Activated naive CD8-positive, alpha-beta T cell treated with anti-CD3 and anti-CD28 coated beads, Interleukin-2, amount 50 U/mL, for 16 hours (primary cell): ENCODE measurements around the gene TMEM39B.
"Not testable (repeated sequence)": the region's sequence is repeated elsewhere in the genome, so short reads cannot be mapped to it uniquely, and the experiment has no call there.

Experiments used
- DNase-seq: peaks from one replicate; pipeline ENCODE4 v3.0.0-alpha.2; 2020; ENCODE audit warnings: low read depth, low spot score

The TMEM39B gene

DNA sequence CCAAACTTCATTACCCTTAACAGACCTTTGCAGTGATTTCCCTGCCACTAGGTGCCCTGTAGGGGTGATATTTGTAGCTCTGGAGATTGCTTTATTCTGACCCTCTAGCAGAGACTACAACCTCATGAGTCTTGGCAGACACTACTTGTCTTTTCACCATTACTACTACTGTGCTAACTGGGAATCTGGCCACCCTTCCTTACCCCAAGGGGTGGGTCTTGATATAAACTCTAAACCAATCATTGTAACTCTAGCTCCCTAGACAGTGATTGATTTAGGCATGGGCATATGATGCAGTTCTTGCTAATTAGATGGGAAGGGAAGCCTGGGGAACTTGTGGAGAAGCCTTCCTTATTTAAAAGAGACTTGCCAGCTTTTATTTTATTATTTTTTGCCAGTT, 39.0 kb downstream of the TMEM39B start:
- no peak for DNase-seq

DNA sequence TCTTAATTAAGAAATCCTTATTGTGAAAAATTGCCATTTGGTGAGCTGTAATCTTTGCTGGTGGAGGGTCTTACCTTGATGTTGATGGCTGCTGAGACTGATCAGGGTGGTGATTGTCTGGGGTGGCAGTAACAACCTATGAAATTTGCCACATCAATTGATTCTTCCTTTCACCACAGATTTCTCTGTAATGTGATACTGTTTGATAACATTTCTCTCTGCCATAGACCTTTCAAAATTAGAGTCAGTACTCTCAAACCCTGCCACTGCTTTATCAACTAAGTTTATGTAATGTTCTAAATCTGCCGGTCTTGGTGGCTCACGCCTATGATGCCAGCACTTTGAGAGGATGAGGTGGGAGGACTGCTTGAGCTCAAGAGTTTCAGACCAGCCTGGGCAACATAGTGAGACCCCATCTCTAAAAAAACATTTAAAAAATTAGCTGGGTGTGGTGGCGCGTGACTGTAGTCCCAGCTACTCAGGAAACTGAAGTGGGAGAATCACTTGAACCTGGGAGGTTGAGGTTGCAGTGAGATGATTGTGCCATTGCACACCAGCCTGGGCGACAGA, 40.2 kb downstream of the TMEM39B start:
- DNase-seq = no peak

DNA sequence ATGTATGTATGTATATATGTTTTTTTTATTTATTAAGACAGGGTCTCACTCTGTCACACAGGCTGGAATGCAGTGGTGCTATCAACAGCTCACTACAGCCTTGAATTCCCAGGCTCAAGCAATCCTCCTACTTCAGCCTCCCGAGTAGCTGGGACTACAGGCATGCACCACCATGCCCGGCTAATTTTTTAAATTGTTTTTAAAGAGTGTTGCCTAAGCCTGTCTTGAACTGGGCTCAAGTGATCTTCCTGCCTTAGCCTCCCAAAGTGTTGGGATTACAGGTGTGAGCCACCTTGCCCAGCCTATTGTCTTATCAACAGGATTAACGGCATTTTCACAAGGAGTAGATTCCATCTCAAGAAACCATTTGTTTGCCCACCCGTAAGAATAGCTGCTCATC, 40.7 kb downstream of the TMEM39B start:
- not testable (repeated sequence) for DNase-seq

DNA sequence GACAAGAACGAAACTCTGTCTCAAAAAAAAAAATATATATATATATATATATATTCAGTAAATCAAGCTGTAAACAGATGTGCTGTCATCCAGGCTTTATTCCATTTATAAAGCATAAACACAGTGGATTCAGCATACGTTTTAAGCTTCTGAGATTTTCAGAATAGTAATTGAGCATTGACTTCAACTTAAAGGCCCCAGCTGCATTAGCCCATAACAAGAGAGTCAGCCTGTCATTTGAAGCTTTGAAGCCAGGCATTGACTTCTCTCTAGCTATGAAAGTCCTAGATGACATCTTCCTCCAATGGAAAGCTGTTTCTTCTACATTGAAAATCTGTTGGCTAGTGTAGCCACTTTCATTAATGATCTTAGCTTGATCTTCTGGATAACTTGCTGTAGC, 41.7 kb downstream of the TMEM39B start:
- DNase-seq = no peak

DNA sequence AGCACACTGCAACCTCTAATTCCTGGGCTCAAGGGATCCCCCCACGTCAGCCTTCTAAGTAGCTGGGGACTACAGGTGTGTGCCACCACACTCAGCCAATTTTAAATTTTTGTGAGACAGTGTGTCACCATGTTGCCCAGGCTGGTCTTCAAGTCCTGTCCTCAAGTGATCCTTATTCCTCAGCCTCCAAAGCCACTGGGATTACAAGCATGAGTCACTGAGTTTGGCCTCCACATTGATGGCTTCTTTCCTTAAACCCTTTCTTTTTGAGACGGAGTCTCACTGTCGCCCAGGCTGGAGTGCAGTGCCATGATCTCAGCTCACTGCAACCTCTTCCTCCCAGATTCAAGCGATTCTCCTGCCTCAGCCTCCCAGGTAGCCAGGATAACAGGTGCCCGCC, 42.8 kb downstream of the TMEM39B start:
- DNase-seq = no peak

DNA sequence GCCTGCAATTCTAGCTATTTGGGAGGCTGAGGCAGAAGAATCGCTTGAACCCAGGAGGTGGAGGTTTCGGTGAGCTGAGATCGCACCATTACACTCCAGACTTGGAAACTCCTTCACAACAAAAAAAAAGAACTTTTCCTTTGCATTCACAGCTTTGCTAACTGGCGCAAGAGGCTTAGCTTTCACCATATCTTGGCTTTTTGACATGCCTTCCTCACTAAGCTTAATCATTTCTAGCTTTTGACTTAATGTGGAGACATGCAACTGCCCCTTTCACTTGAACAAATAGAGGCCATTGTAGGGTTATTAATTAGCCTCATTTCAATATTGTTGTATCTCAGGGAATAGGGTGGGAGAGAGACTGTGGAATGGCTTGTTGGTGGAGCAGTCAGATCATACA, 43.8 kb downstream of the TMEM39B start:
- no peak for DNase-seq

DNA sequence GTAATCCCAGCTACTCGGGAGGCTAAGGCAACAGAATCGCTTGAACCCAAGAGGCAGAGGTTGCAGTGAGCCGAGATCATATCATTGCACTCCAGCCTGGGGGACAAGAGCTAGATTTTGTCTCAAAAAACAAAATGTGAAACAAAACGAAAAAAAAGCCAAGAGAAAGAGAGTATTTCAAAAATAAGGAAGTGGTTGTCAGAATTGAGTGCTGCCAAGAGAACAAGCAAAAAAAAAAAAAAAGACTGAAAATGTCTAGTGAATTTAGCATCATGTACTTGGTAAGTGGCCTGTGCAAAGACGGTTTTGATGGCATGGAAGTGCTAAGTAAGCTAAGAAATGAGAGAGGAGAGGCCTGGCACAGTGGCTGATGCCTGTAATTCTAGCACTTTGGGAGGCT, 49.4 kb downstream of the TMEM39B start:
- DNase-seq = no peak

DNA sequence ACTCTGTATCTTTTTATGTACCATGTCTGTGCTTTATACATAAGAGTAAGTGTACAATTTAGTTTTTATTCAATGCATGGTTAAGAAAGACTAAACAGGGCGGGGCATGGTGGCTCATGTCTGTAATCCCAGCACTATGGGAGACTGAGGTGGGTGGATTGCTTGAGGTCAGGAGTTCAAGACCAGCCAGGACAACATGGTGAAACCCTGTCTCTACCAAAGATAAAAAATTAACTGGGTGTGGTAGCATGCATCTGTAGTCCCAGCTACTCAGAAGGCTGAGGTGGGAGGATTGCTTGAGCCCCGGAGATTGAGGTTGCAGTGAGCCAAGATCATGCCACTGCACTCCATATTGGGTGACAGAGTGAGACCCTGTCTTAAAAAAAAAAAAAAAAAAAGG, 50.6 kb downstream of the TMEM39B start:
- DNase-seq = not testable (repeated sequence)

DNA sequence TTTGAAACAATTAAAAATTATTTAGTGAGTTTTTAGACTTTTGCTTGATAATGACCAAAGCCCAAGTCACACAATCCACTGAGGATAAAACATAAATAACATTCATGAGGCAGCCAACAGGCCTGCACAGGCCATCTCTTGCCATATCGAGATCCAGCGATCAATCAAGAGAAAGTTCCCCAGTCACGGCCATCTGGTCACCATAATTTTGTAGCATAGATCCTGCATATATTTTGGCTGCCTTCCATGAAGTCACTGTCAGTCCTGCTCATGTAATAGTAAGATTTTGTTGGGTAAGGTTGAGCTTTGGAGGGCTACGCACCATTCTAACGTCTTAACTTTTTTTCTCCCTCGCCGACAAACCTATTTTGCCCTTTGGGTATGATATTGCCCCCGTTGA, 52.6 kb downstream of the TMEM39B start:
- no peak for DNase-seq

DNA sequence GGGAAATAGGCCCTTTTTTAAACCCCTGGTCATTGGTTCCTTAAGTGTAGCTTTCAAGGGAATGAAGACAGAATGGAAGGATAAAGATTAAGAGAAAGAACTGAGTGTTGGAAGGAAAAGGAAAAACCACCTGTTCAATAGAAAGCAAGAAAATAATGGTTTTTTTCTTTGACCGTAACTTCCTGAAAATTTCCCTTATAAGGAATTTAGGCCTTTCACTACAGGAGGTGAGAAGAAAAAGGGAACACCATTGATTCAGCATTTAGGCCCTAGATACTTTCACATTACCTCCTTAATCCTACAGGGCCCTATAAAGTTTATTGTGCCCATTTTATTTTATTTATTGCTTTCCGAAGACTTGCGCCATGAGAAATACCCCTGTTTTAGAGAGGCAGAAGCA, 54.0 kb downstream of the TMEM39B start:
- DNase-seq = no peak

DNA sequence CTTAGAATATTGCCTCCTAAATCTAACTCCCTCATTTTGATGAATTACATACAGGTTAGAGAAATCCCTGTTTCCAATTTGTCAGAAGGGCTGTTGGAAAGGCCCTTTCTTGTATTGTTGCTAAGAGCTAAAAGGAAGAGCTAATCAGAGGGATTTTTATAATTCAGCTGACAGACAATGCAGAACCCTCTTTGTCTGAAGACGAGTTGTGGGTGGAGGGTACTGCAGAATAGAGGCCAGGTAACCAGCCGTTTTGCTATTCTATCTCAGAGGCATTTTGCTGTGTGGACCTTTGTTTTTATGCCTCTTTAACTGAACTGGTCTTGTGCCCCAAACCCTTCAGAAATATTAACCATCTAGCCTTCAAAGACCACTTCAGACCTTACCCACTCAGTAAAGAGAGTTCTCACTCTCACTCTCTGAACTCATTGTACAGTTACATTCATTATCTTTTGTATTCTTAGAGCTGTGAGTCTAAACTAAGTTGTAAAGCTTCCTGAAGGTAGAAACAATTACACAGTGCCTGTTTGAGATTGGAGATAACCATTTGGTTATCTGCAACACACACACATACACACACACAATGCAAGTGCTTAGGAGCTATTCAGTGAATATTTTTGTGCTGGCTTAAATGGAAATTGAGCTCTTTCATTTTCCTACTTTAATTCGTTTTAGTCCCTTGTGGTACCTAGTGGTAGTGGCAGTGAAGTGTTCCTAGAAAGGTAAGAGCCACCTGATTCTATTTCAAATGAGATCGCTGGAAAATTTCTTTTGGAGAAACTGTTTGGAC, 54.9 kb downstream of the TMEM39B start:
- no peak for DNase-seq

DNA sequence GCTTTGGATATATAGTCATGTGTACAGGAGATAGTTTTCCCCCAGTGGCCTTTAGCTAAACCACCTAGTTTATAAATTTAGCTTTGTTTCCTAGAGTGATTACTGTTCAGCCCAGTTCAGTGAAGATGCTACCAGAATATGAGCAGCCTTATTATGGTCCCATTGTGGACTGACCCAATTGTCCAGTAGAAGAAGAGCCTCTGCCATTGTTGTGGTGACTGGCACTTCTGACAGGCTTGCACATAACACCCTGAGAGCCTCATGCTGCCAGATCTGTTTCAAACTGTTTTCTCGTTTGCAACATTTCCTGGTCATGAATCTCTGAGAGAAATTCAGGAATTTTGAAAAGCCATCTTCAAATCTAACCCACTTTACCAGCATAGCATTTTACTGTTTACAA, 55.7 kb downstream of the TMEM39B start:
- DNase-seq = no peak

DNA sequence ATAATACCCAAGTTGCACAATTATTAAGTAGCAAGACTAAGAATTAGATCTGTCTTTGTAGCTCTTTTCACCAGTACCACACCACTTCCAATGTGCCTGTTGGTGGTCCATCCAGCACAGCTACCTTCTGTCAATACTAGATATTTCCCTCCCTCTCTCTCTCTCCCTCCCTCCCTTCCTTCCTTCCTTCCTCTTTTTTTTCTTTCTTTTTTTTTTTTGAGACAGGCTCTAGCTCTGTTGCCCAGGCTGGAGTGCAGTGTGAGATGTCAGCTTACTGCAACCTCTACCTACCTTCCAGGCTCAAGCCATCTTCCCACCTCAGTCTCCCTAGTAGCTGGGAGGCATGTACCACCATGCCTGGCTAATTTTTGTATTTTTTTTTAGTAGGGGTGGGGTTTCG, 56.2 kb downstream of the TMEM39B start:
- DNase-seq = no peak

DNA sequence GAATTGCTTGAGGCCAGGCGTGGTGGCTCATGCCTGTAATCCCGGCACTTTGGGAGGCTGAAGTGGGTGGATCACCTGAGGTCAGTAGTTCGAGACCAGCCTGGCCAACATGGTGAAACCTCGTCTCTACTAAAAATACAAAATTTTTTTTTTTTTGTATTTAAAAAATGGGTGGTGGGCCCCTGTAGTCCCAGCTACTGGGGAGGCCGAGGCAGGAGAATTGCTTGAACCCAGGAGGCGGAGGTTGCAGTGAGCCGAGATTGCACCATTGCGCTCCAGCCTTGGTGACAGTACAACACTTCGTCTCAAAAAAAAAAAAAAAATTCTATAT, 61.2 kb downstream of the TMEM39B start:
- not testable (repeated sequence) for DNase-seq

DNA sequence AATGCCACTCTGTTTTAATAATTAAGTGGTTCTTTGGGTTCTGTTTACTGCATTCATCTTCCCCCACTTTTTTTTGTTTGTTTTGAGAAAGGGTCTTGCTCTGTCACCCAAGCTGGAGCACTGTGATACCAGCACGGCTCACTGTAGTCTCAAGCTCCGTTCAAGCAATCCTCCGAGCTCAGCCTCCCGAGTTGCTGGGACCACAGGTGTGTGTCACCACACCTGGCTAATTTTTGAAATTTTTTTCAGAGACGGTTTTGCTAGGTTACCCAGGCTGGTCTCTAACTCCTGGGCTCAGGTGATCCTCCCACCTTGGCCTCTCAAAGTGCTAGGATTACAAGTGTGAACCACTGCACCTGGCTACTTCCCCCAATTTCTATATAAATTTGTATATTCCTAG, 64.4 kb downstream of the TMEM39B start:
- no peak for DNase-seq

DNA sequence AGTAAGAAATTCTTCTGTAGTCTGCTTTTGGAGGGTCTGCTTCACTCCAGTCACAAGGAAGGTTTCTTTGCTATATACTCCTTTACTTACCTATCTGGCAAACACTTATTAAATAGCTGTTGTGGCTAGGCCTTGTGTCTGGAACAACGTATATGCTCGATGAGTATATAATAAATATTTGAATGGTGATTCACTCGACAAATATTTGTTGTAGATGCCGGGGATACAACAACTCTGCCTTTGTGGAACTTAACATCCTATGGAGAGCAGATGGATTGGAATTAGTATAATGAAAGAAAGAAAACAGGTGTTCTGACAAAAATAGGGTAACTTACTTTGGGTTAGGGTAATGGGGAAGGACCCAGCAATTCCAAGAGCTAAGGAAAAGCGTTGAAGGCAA, 66.2 kb downstream of the TMEM39B start:
- DNase-seq = no peak

DNA sequence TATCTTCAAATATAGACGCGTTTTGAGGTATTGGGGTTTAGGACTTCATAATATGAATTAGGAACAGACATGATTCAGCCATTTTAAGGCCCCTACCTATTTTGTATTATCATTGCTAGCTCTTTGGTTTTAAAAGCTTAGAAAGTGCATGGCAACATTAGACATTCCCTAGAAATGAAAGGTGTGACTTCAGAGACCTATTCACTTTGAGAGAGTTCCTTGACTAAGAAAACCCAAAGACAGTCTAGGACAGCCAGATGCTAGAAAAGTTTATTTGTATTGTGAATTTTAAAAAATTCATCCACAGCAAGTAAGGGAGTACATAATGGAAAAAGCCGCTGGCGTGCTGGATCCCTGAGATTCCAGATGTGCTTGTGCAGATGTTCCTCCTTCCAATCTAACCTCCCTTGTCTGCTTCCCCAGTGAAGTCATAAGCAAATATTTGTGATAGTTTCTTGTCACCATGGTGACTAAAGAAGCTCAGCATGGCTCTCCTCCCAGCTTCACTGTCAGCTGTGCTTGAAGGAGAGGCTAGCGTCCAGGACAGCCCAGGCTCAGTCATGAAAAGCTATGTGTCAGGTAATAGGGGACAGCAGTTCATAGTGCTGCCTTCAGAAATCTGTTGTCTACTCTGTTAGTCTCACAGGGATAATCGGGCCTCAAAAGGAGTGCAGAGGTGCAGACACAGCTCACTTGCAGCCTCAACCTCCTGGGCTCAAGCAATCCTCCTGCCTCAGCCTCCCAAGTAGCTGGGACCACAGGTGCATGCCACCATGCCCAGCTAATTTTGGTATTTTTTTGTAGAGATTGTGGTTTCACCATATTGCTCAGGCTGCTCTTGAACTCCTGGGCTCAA, 69.9 kb downstream of the TMEM39B start:
- no peak for DNase-seq

DNA sequence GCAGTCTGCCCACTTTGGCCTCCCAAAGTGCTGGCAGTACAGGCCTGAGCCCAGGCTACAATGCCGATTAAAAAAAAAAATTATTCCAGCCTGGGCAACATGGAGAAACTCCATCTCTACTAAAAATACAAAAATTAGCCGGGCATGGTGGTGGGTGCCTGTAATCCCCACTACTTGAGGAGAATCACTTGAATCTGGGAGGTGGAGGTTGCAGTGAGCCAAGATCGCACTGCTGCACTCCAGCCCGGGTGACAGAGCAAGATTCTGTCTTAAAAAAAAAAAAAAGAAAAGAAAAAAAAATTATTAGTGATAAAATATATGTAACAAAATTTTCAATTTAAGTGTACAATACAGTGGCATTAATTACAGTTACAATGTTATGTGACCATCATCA, 70.6 kb downstream of the TMEM39B start:
- DNase-seq = not testable (repeated sequence)

DNA sequence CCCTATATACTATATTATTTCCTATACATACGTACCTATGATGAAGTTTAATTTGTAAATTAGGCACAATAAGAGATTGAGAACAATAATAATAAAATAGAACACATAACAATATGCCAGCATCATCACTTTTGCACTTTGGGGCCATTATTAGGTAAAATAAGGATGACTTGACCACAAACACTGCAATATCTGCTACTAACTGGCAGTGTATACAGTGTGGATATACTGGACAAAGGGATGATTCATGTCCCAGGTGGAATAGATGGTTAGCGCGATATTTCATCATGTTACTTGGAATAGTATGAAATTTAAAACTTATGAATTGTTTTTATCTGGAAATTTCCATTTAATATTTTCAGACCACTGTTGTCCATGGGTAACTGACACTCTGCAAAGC, 71.3 kb downstream of the TMEM39B start:
- no peak for DNase-seq

DNA sequence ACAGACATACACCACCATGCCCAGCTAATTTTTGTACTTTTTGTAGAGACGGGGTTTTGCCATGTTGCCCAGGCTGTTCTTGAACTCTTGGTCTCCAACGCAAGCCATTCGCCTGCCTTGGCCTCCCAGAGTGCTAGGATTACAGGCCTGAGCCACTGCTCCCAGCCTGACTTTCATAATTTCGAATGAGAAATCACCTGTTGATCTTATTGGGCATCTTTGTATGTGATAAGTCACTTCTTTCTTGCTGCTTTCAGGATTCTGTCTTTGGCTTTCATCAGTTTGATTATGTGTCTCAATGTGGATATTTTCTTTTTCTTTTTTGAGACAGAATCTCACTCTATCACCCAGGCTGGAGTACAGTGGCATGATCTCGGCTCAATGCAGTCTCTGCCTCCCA, 75.1 kb downstream of the TMEM39B start:
- not testable (repeated sequence) for DNase-seq

DNA sequence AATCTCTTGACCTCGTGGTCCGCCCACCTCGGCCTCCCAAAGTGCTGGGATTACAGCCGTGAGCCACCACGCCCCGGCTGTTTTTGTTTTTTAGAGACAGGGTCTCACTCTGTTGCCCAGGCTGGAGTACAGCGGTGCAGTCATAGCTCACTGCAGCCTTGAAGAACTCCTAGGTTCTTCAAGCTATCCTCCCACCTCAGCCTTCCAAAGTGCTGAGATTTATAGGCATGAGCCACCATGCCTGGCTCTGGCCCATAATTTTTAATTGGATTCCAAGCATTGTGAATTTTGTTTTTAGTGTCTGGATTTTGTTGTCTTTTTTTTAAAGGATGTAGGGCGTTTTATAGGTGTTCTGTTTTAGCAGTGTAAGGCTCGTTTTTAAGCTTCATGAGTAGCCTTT, 78.1 kb downstream of the TMEM39B start:
- DNase-seq = no peak

DNA sequence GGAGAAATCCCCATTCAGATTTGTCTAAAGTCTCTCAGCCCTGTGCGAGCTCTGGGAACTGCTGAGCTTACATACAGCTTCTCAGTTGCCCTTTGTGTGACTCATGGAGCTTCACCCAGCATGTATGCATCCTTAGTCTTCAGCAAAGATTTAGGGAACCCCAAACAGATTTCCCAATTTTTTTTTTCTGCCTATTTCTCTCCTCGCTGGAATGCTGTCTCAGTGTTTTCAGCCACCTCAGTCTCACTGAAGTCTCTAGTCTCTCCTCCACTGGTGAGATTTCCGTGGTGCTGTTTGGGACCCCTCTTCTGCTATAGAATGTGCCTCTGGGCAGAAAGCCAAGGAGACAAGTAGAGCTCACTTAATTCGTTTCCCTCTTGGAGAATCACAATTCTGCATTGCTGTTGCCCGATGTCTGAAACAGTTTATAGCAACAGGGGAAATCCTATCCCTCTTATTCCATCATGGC, 78.6 kb downstream of the TMEM39B start:
- DNase-seq = no peak
